Kidney glomerular epithelial cell (primary cell): ENCODE measurements around the gene IGF2R.
A peak's percentile ranks its signal among the peaks of the same experiment; 100 is the strongest.
"Not testable (repeated sequence)": the region's sequence is repeated elsewhere in the genome, so short reads cannot be mapped to it uniquely, and the experiment has no call there.

Experiments used
- DNase-seq: peaks from one replicate; lab custom pipeline; 2025; lab: John Stamatoyannopoulos, UW

Gene IGF2R

DNA sequence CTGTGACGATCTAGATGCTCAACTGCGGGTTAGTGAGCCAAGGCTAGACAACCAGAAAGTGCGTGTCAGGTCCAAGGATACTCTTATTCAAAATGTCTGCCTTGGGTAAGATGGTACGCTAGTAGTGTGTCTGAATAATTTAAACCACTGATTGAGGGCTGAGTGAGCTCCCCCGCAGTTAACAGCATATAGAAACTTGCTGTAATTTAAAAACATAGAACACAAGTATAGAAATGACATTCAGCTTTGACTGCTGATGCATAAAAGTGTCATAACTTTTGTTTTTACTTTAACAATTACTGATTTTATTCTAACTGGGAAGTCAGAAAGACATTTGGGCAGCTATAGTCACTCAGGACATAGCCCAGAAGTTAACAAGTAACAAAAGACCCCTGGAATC lies 107.1 kb downstream of the IGF2R start:
- DNase-seq: no peak

- no peak for DNase-seq
Observed at GRCh38 chr6:160077024-160077423, 108.1 kb downstream of the IGF2R start.

DNA sequence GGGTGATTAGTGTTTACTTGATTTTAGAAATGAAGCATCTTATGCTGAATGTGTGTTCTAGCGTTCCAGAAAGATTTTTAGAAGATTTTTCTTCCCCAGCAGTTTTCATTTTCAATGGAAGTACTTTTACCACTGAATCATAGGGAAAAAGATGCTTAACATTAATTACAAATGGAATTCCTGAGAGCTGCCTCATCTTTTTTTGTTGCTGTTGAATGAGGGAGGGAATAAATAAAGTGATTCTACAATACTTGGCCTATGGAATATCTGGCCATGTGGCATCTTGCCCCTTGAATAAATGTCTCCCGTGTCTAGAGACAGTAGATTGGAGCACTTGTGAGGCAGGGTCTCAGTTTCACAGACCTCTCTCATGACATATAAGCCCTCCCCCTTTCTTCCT lies 108.6 kb downstream of the IGF2R start:
- no peak for DNase-seq

DNA sequence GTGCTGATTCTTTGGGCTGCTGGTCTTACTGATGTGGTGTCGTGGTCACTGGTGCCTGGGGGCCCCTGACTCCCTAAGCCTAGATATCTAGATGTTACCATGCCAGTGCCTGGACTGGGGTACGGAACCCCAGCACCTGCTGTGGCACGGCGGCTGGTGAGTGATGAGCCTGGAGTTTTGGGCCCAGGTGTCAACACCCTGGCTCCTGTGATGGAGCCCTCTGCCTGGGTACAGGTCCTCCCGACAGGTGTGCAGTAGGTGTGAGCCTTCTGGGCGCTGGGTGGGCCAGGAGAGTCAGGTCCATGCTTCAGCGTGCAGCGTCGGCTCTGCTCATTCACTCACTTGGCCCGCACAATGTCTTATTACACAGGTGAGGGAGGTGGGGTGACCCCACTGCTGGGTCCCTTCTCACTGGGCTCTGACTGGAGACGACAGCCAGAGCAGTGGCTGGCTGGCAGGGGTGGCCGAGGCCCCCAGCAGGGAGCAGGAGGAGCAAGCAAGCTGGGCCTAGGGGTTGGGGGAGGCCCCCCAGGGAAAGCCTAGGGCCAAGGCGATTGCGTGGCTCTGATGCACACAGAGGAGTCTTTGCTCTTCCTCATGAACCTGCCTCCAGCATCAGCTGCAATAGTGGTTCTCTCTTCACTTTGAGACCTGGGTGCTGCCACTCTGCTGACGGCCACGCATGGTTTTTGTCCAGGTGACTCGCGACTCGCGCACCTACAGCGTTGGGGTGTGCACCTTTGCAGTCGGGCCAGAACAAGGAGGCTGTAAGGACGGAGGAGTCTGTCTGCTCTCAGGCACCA lies 110.2 kb downstream of the IGF2R start:
- no peak for DNase-seq

- no peak for DNase-seq
Observed at GRCh38 chr6:160079686-160080043, 110.8 kb downstream of the IGF2R start.

DNA sequence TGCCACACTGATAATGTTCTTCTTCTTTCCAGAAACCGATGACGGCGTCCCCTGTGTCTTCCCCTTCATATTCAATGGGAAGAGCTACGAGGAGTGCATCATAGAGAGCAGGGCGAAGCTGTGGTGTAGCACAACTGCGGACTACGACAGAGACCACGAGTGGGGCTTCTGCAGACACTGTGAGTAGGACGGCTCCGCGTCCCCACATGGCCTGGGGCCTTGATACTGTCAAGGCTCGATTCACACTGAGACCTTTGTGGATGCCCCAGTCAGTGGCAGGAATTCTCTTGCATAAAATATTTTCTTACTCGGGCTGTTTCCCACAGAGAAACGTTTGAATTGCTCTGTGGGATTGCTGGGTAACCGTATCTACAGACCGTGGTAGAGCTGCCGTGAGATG lies 111.2 kb downstream of the IGF2R start:
- DNase-seq: no peak

DNA sequence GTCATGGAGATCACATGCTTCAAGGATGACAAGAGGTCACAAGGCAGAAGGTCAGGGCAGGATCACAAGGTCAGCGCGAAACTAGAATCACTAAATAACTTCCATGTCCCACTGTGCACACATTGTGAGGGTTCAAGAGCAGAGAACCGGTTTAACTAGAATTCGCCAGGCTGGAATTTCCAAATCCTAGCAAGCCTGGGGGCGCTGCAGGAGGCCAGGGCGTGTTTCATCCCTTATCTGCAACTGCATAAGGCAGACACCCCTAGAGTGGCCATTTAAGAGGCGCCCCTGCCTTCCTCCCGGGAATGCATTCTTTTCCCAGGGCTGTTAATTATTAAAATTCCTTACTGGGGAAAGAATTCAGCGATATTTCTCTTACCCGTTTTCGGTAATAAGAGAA lies 112.5 kb downstream of the IGF2R start:
- DNase-seq: no peak

DNA sequence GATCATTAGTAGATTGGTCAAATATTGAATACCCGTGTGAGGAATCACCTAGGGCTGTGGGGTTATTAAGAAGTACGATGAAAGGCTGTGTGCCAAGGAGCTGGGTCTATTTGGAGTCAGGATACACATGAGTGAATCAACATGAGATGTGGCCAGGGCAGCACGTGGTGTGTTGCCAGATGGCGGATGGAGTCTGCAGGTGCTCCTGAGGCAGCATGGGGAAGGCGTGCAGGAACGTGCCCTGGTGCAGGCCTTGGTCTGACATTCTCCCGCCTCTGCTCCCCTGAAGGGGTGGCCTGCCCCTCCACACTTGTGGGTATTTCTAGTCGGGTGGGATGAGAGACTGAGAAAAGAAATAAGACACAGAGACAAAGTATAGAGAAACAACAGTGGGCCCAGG lies 113.7 kb downstream of the IGF2R start:
- DNase-seq: no peak

- DNase-seq: no peak
Observed at GRCh38 chr6:160084198-160084776, 115.4 kb downstream of the IGF2R start.

- no peak for DNase-seq
Observed at GRCh38 chr6:160085226-160085625, 116.3 kb downstream of the IGF2R start.

DNA sequence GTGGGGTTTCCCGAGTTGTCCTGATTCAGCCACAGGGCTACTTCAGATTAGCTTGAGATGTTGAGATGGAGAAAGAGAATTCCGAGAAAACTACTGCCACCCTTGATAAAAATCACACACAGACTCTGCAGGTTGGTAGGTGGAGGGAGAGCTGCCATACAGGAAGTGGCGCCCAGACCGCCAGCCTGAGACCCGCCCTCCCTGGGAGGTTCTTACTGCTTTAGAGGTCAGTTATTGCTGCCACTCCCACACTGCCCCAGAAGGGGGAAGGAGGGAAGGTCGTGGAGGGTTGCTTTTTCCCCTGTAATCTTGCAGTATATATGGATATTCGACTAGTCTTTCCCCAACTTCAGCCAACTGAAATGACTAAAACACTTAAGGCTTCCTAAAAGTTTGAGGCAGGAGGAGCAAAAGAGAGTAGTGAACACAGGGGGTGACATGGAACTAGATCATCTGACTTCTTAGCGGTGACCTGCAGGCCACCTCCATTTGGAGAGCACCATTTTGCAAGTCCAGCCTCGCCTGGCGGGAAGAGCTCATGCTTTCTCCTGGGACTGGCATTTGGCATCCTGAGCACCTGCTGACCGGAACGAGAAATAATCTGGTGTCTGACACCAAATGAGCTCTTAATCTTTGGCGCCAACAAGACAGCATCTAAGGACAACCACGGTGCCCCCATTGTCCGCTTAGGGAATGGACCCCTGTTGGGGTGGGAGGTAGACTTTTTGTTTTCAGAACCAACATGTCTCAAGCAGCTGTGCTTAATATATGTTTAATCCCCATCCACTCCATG lies 117.0 kb downstream of the IGF2R start:
- no peak for DNase-seq

DNA sequence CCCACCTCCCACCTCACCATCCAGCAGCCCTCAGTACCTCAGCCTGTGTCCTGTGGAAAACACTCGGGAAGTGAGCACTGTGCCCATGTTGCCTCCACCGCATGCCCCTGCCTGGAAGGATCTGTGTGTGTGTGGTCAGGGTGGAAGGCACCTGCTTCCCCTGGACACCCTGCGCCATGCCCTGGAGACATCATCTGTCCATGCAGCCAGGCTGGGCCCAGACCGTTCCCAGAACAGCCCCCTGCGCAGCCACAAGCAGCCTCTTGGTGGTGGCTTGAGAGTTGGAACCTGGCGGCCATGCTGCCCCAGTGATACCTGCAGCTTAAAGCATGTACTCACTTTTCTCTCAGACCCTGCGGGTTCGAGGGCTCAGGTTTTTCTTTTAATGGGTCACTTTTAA lies 117.9 kb downstream of the IGF2R start:
- no peak for DNase-seq

DNA sequence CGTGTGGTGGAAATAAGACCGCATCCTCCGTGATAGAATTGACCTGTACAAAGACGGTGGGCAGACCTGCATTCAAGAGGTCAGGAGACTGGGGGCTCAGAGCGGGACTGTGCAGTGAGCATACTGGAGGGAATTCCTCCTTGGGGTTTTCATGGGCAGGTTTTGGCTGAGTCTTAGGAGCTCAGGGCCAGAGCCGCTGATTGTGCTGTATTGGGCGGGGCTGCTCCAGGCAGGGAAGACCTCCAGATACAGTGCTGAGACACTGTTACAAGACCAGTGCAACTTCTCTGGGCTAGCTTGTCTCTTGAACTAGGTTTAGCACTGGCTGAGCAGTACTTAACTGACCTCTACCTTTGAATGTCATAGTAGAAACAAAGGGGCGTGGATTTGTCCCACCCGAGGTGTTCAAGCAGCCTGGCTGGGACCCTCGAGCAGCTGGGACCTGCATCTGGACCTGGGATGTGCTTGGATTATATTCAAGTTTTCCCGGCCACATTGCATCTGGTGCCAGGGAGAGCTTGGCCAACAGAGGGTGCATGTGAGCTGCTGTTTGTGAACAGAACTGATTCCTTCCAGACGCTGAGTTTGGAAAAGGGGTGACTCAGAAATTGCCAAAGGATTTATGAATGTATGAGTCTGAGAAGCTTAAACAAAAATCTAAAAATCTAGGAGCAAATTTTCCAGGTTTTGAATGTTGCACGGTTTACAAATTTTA lies 119.3 kb downstream of the IGF2R start:
- peak; percentile 63 for DNase-seq

- DNase-seq: no peak
Observed at GRCh38 chr6:160088784-160089533, 120.1 kb downstream of the IGF2R start.

DNA sequence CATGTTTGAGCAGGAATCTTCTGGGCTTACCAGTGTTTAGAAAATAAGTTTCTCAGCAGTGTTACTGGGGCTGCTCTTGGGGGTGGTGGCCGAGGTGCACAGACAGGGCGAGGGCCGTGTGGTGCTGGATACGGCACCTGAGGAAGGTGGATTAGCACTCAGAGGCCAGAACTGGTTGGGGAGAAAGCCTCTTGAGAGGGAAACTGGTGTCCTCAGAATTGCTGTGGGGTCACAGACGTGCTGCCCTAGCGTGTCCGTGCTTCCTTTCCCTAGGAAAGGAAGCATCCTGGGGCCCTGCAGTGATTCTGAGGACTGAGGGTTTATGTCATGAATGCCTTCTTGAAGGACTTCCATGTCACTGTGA lies 120.6 kb downstream of the IGF2R start:
- no peak for DNase-seq

- not testable (repeated sequence) for DNase-seq
Observed at GRCh38 chr6:160090442-160091239, 121.8 kb downstream of the IGF2R start.

- not testable (repeated sequence) for DNase-seq
Observed at GRCh38 chr6:160092176-160092575, 123.3 kb downstream of the IGF2R start.

DNA sequence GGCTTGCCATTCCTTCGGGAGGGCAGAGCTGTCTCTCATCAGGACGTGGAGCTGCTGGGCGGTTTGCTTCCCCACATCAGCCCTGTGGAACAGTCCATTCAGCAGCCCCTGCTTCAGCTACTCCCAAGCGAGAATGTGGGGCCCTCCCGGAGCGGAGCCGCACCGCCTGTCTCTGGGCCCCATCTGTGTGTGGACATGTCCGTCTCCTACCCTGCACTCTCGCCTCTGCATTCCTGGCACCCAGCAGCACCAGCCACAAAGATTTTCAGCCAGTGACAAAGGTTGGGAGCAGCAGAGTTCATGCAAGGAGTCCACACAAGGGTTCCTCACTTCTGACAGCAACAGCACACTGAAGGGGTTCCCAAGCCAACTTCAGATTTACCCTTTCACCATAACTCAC lies 123.7 kb downstream of the IGF2R start:
- no peak for DNase-seq

- DNase-seq: no peak
Observed at GRCh38 chr6:160093061-160093460, 124.2 kb downstream of the IGF2R start.

GRCh38 chr6:160093946-160094345 lies 125.1 kb downstream of the IGF2R start:
- DNase-seq: no peak
